Muscle of arm (tissue), 12 donors: ENCODE results near the gene ITFG1. TPM values are rescaled to one million over a fixed set of nuclear protein-coding genes. Genes with fewer than 3 reads are reported as not detected.
"Not testable (repeated sequence)": the region's sequence is repeated elsewhere in the genome, so short reads cannot be mapped to it uniquely, and the experiment has no call there.

Experiments used
- DNase-seq: peaks from one replicate; pipeline ENCODE4 v3.0.0-alpha.2; 2013
- polyA plus RNA-seq, 12 donors: library from polyadenylated mRNA; unstranded; fragments of 120-200 nt; gene quantifications; one replicate each; pipeline ENCODE4 v1.2.1, GENCODE V29; 2013; ENCODE audit not compliant: insufficient read length in 12 of 12

ITFG1 gene
- polyA plus RNA-seq, 12 donors, result 64.8 to 122 (median 105) TPM; not detected in 1

DNA sequence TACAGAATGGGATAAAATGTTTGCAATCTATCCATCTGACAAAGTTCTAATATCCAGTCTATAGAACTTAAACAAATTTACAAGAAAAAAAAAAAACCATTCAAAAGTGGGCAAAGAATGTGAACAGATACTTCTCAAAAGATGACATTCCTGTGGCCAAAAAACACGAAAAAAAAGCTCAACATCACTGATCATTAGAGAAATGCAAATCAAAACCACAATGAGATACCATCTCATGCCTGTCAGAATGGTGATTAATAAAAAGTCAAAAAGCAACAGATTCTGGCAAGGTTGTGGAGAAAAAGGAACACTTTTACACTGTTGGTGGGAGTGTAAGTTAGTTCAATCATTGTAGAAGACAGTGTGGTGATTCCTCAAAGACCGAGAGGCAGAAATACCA is 26.6 kb downstream of the ITFG1 start:
- not testable (repeated sequence) for DNase-seq

DNA sequence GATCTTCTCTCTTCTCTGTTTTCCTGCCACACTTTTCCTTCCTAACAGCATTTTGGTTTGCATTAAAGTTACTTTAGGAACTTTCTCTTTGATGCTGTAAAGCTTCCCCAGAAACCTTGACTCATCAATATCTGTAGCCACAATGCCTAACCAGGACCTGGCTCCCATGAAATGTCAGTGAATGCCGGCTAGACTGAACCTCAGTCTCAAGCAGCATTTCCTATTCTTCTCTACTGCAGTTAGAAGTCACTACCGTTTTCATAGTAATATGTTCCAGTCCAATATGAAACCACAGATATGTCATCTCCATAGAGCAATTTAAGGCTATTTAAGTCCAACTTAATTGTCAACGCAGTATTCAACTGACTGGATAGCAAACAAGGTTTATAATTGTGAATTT is 28.9 kb downstream of the ITFG1 start:
- no peak for DNase-seq

DNA sequence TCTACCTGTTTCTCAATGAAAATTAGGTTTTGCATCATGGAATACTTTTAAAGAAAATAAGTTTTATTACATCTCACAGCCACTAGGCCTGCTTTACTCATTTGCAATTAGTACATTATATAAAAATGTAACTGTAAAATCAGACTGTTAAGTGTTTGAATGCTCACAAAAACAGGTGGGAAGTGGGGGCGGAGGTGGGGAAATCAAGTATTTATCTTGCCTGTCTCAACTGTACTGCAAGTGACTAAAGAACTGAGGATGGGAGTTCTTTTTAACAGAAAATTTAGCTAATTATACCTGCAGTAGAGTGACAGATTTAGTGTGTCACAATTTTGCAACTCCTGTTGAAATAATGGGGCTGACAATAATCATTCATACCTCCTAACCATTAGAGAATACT is 34.1 kb downstream of the ITFG1 start:
- DNase-seq, result no peak

DNA sequence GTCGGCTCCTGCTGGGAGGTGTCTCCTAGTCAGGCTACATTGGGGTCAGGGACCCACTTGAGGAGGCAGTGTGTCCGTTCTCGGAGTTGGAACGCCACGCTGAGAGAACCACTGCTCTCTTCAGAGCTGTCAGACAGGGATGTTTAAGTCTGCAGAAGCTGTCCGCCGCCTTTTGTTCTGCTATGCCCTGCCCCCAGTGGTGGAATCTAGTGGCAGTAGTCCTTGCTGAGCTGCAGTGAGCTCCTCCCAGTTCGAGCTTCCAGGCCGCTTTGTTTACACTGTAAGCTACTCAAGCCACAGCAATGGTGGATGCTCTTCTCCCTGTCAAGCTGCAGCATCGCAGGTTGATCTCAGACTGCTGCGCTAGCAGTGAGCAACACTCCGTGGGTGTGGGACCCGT is 36.0 kb downstream of the ITFG1 start:
- DNase-seq, result no peak

DNA sequence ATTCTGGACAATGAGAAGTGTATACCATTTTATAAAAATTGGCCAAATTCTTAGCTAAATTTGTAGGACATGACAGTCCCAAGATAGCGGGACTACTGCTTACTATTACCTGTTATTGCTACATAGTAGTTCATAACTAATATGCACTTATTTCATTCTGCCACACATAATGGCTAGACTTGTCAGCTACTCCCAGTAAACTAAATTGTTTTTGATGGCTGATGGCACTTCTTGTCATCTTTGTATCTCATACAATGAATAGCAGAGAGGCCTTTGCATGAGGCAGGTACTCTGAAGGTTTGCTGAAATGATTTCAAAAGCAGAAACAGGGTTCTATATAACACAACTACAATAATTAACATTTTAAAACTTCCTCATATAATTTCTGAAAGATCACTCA is 44.0 kb downstream of the ITFG1 start:
- no peak for DNase-seq

DNA sequence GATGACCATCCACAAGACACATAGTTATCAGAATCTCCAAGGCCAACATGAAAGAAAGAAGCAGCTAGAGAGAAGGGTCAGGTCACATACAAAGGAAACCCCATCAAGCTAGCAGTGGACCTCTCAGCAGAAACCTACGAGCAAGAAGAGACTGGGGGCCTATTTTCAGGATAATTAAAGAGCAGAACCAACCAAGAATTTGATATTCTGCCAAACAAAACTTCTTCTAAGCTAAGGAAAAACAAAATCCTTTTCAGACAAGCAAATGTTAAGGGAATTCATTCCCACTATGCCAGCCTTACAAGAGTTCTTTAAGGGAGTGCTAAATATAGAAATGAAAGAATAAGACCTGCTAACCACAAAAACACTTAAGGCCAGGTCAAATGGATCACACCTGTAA is 47.8 kb downstream of the ITFG1 start:
- no peak for DNase-seq

DNA sequence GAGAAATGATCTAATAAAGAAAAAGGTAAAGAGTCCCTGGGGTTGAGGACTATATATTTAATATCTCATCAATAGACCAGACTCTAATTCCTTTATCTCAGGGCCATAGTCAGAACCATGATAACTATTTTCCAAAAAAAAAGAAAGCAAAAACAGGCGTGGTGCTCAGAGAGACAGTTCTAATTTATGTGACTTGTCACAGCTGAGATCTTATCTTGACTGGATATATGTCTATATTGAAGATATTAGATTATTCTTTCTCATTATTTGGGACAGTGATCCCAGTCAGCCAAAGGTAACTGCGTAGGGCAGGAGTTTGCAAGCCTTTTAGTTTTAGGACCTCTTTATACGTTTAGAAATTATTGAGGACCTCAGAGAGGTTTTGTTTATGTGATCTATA is 52.4 kb downstream of the ITFG1 start:
- DNase-seq, result no peak

DNA sequence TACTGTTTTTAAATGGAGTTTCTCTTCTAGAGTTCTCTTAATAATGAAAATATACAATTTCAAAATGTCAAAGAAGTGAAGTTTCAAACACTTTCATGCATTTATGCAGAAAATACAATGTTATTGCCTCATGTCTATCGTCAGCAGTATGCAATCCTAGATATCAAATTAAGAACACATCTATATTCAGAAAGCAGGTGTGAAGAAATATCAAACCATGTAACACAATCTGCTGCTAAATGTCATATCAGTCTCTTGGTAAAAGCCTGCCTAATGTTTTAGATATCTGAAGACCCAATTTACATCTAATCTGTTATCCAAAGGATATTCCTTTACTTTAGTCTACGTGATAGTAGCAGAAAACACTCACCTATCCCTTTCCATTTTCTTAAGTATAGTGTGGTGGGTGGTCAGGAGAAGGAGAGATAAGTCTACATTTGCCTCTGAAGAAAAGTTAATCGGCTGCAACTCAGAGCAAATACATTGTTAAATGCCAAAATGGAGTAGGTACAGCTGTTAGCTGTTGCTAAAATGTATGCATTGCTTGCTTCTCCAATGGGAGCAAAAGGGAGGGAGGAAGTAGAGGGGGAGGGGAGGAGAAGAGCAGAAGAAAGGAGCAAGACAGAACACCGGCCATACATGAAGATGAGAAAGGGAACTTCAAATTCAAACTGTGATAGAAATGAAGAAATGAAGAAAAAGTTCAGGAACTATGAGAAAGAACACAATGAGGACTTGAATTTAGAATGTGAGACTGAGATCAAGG is 64.9 kb downstream of the ITFG1 start:
- DNase-seq, result no peak

DNA sequence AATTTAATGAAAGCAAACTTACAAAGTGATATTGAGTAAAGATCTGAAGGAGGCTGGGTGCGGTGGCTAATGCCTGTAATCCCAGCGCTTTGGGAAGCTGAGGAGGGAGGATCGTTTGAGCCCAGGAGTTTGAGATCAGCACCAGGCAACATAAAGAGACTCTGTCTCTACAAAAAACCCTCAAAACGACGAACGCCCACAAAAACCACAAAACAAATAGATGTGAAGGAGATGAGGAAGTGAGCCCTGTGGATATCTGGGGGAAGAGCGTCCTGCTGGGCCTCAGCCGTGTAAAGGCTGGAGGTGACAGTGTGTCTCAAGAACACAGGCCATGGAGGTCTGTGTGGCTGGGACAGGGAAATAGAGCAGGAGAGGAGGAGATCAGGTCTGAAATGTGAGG is 68.8 kb downstream of the ITFG1 start:
- no peak for DNase-seq

DNA sequence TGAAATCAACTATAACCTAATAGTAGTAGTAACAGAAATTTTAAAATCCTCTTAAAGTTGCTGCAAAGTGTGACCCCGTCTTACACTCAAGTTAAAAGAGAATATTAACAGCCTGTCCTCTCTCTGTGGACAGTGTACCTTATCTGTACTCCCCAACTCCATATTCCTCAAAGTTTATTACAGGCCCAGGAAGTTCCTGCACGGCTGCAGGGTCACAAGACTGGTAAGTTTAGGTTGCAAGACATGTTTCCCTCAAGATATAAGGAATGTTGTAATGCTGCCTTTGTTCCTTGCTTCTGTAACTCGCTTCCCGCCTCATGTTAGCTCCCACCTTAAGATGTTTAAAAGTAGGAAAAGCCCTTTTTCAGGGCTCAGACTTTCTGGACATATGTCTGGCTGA is 72.2 kb downstream of the ITFG1 start:
- no peak for DNase-seq

DNA sequence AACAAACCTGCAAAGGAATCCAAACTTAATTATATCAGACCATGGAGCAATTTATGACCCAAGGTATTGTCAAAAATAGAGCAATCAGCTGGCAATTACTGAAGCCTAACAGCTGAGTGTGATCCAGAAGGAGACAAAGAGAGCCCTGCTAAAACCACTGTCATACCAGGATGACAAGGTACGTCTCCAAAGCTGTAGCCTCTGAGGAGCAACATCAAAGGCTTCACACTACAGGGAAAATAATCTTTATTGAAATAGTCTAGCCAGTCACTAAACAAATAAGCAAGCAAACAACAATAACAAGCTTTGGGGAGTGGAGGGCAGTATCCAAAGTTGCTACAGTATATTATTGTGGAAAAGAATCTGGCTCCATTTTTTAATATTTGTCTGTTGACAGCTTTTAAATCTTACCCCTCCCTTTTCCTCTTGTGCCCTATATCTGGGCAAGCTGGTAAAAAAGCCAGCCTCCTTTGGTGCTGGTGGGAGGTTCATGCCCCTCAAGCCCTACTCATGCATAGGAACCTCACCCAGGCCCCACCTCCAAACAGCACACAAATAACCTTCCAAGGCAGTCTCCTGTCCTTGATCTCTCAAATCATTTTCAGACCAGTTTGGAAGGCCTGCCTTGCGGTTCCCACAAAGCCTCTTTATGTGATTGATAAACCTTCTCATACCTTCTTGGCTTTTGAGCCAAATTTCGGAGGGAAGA is 73.7 kb downstream of the ITFG1 start:
- DNase-seq, result no peak

DNA sequence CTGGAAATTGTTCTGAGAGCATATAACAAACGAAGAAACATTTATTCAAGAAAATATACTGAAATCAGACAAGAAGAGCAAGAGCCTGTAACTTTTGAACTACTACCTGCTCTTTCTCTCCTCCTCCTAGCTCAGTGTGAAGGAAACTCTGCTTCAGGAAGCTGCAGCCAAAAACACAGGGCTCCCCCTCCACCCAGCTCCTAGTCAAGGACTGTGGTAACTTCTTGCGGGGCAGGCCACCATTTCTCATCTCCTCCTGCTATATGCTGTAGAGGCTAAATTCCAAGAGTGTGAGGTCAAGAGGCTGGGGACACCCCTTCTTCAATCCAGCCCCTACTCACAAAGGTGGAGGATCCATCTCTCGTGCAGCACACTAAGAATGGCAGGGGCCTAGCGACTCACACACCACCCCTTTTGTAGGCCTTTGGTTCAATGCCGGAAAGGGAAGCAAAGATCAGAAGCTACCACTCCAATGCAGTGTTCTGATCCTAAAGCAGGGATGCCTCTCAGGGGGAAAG is 74.6 kb downstream of the ITFG1 start:
- DNase-seq, result no peak

DNA sequence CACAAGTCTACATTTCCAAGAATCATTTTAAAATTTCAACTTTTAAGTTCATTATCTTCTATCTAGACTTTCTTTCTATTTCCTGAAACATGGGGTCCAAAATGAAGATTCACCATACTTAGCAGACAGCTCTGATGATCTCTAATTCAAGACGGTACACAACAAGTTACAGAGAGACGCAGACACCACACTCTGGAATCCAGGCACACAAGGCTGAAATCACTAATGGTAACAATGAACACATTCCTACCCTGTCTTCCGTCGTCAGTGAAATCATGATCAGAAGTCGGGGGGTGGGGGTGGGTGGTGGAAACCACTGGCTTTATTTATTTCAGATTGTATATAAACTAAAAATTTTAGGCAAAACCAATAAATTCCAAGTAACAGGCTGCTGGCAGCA is 78.5 kb downstream of the ITFG1 start:
- no peak for DNase-seq

DNA sequence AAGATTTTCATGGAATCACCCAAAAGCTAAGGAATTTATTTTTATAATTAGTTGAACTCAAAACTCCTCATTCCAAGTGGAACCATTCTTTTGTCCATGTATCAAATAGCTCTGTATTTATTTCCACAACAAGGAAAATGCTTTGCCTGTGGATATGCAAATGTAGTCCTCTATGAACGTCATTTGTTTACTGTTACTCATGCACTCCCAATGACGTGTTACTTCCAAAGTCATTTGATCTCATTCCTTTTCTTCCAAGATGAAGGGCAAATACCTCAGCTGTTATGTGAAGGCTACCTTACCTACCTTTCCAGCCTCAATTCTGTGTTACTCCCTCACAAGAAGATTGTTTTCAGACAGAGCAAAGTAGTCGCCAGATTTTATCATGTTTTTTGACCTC is 83.7 kb downstream of the ITFG1 start:
- no peak for DNase-seq

DNA sequence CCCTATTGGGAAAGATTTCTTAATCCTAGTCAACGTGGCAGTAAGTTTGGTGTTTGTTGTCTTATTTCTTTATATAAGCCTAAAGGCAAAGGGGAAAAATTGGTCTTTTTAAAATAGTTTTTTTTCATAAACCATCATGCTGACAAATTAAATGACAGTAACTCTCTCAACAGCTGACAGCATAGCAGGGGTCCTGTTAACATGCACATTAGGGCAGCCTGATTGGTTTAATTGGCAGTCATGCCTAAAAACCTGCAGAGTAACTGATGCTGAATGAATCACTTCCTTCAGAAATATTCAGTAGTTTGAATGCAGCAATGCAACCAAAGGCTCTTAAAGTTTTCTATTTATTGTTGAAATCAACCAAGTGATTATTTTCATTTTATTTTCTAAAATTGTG is 85.4 kb downstream of the ITFG1 start:
- DNase-seq, result no peak

DNA sequence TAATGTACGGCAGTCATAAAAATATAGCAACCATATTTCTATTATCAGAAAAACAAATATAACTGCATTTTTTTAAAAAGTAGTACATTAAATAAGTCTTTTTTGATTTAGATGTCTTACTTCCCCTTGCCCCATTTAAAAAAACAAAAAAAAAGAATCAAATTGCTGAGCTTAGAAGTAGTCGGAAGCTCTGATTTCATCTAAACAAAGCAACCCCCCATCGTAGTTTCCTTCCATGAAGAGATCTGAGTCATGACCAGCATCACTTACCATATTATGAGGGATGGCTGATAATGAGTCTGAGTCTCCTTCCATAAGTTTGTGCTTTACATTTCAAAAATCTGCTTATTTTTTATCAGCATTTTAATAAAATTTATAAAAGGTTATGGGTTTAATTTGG is 86.2 kb downstream of the ITFG1 start:
- no peak for DNase-seq

DNA sequence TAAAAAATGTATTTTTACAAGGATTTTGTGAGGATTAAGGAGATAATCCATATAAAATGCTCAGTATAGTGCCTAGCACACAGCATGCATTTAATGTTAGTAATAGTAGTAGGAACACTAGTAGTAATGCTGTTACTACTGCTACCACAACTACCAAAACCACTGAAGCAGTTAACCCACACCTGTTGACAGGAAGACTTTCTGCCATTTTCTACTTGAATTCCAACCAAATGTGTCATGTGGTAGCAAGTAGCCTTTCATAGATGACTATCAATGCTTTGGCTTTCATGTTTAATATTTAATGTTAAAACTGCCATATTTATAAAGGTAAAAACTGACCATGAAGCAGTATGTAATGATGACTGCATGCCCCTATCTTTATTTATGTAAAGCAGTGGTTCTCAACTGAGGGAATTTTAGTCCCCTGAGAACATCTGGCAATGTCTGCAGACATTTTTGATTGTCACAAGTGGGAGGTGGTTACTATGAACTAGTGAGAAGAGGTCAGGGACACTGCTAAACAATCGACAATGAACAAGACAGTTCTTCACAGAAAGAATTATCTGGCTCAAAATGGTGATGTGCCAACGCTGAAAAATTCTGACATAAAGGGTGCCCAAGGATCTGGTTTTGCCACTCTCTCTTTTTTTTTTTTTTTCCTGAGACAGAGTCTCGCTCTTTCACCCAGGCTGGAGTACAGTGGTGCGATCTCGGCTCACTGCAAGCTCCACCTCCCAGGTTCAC is 89.4 kb downstream of the ITFG1 start:
- no peak for DNase-seq

DNA sequence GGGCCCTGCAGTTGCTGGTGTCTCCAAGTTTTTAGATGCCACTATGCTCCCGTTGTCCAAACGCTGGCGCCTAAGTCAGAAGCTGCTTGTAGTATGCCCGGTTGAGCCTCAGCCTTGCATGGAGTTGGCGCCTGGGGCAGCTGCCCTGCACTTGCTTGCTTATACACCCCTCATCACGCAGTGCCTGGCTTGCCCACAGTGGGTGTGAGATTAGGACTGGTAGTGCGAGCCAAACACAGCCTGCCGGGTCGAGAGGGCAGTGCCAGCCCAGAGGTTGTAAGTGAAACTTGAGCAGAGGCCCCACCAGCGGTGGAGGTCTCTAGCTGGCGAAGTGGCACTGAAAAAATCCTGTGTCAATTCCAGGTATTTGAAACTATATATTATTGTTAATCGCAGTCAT is 90.3 kb downstream of the ITFG1 start:
- no peak for DNase-seq

DNA sequence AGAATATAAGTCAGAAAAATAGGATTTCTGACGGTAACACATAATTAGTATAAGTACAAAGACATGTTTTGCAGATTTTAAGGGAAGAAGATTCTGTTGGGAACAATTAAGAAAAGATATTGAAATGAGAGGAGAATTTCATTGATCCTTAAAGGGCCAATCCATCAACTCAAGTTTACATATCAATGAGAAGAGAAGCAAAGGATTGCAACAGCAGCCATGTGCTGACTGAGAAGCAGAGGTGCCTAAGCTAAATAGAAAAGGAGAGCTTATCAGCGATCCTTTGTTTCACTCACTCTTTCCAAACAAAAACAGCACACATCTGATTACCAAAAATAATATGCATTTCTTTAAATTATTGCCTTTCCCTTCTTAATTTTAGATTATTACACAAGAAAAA is 94.6 kb downstream of the ITFG1 start:
- DNase-seq, result no peak

DNA sequence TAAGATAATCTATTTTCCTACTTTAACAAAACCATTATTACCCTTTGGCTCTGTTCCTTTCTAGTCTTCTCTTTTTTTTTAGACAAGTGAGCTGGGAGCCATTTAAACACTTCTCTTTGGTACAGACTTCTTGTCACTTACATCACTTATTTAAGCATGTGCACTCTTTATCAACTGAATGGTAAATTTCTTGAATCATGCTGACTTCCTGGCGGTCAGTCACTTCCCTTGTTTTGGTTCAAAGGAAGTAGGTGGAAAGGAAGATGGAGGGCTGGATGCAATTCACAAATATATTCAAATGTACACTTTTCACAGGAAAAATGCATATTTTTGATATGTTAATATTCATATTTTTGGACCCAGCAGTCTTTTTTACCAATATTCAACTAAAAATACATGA is 97.1 kb downstream of the ITFG1 start:
- no peak for DNase-seq

DNA sequence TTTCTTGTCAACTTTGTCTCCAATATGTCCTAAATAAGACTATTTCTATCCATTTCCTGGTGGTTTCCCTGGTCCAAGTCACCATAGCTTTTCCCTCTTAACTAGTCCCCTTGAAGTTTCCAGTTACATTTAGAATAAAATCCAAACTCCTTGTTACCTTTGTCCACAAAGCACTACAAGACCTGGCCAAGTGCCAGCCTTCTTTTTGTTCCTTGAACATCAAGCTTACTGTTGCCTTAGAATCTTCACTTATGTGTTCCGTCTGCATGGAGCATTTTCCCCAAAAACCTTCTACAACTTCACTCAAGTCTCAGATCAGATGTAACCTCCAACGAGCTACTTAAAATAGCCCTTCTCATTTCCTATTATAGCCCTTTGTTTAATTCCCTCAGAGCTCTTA is 101.4 kb downstream of the ITFG1 start:
- no peak for DNase-seq

DNA sequence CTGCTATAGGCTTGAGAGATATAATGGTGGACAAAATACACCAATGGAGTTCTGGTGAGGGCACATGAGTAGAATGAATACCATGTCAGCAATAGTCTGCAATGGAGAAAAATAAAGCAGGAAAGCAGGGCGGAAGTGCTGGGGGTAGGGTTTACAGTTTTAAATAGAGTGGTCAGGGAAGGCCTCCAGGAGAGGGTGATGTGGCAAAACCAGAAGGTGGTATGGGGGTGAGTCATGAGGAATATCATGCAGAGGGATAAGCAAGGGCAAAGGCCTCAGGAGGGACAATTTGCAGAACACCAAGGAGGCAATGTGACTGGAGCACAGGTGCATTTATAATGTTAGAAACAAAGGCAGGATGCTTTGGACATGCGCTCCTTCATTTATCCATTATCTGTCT is 102.0 kb downstream of the ITFG1 start:
- DNase-seq, result no peak

DNA sequence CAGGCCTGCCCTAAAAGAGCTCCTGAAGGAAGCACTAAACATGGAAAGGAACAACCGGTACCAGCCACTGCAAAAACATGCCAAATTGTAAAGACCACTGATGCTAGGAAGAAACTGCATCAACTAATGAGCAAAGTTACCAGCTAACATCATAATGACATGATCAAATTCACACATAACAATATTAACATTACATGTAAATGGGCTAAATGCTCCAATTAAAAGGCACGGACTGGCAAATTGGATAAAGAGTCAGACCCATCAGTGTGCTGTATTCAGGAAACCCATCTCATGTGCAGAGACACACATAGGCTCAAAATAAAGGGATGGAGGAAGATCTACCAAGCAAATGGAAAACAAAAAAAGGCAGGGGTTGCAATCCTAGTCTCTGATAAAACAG is 111.8 kb downstream of the ITFG1 start:
- DNase-seq, result not testable (repeated sequence)
